OCI-LY7 (cell line): ENCODE measurements around the gene IL11. TPM values are rescaled to one million over a fixed set of nuclear protein-coding genes. Genes with fewer than 3 reads are reported as not detected.

Source experiments
- BruUV-seq: library from RNA; stranded (reverse); fragments of 400-500 nt; replicated peaks from 2 replicates; lab custom pipeline; 2021; lab: Mats Ljungman, UMichigan
- CTCF ChIA-PET: fragments of 300-600 bp; sonication (Branson Sonifier 250); formaldehyde crosslinking; loops from one replicate; lab custom pipeline; 2022; ENCODE audit warnings: antibody characterized with exemption; ENCODE audit not compliant: unreplicated experiment; lab: Charles Lee
- POLR2A ChIA-PET: fragments of 300-600 bp; sonication (Branson Sonifier 250); formaldehyde crosslinking; loops from one replicate; lab custom pipeline; 2022; ENCODE audit warnings: antibody characterized with exemption; lab: Charles Lee
- DNase-seq: peaks from one replicate; pipeline ENCODE4 v3.0.0-alpha.2; 2015; ENCODE audit warnings: low spot score
- H2AFZ ChIP-seq: fragments of 200-600 bp; sonication (generic), shearing (Covaris generic); 2 replicates; pipeline ENCODE4 v1.6.1; 2014; ENCODE audit warnings: mild to moderate bottlenecking, antibody characterized with exemption, low read length, moderate library complexity
- H3K27ac ChIP-seq: fragments of 200-600 bp; sonication (generic); 2 replicates; pipeline ENCODE4 v1.5.1; 2014; ENCODE audit warnings: mixed run types, low read depth, mild to moderate bottlenecking, moderate library complexity, low read length, inconsistent platforms; ENCODE audit not compliant: poor library complexity, severe bottlenecking
- H3K36me3 ChIP-seq: fragments of 200-600 bp; sonication (generic); 2 replicates; pipeline ENCODE4 v1.6.1; 2014; ENCODE audit warnings: mild to moderate bottlenecking, antibody characterized with exemption, low read length, moderate library complexity, mixed read lengths; ENCODE audit not compliant: insufficient read depth
- H3K4me1 ChIP-seq: fragments of 200-600 bp; sonication (generic); 2 replicates; pipeline ENCODE4 v1.5.1; 2014; ENCODE audit warnings: mild to moderate bottlenecking, low read length; ENCODE audit not compliant: insufficient read depth, poor library complexity, severe bottlenecking
- H3K4me2 ChIP-seq: fragments of 200-600 bp; sonication (generic); 2 replicates; pipeline ENCODE4 v1.6.1; 2014; ENCODE audit warnings: mild to moderate bottlenecking, low read length
- H3K4me3 ChIP-seq: fragments of 200-600 bp; sonication (generic); 2 replicates; pipeline ENCODE4 v1.5.1; 2014; ENCODE audit warnings: mild to moderate bottlenecking, low read depth, low read length; ENCODE audit not compliant: poor library complexity, severe bottlenecking
- H3K79me2 ChIP-seq: fragments of 200-600 bp; sonication (generic); 2 replicates; pipeline ENCODE4 v1.6.1; 2016; ENCODE audit warnings: low read depth, mild to moderate bottlenecking, low read length, moderate library complexity, mixed read lengths; ENCODE audit not compliant: insufficient read depth
- H3K9me2 ChIP-seq: fragments of 200-600 bp; sonication (generic); 2 replicates; pipeline ENCODE4 v1.6.1; 2016; ENCODE audit warnings: mild to moderate bottlenecking, low read length, mixed read lengths; ENCODE audit not compliant: insufficient read depth
- H3K9me3 ChIP-seq: fragments of 200-600 bp; sonication (generic); 2 replicates; pipeline ENCODE4 v1.6.1; 2014; ENCODE audit warnings: mild to moderate bottlenecking, mixed run types, low read length, mixed read lengths
- H4K20me1 ChIP-seq: fragments of 200-600 bp; sonication (generic); 2 replicates; pipeline ENCODE4 v1.6.1; 2014; ENCODE audit warnings: mild to moderate bottlenecking, antibody characterized with exemption, low read length, moderate library complexity, mixed read lengths; ENCODE audit not compliant: insufficient read depth
- EZH2phosphoT487 ChIP-seq: fragments of 200-600 bp; sonication (generic); IDR thresholded peaks from 2 replicates; pipeline ENCODE4 v1.6.1; 2018; ENCODE audit warnings: low read depth, borderline replicate concordance, mild to moderate bottlenecking, mixed run types, antibody characterized with exemption, low read length, moderate library complexity, mixed read lengths
- intact Hi-C: fragments of 100-400 bp; cut with micrococcal nuclease; formaldehyde crosslinking; loops from one replicate; pipeline ENCODE4 v1.10.0; 2022; ENCODE audit not compliant: unreplicated experiment
- total RNA-seq, 2 experiments: library from RNA; depleted of rRNA in 1 of 2; stranded (reverse); fragments of >200 nt in 1 of 2; shearing (Covaris generic) in 1 of 2; gene quantifications; 2 replicates each; pipeline ENCODE4 v1.2.3, GENCODE V29; 2014 to 2022
- TF ChIP-seq, protein P1 (sequence below): fragments of 200-600 bp; sonication (generic); conservative IDR thresholded peaks from 2 replicates; pipeline ENCODE4 v1.5.1; 2014; ENCODE audit warnings: mild to moderate bottlenecking, antibody characterized with exemption, low read length, moderate library complexity, mixed read lengths

Gene IL11
- total RNA-seq, 2 experiments from 2014 or later, result 0.32 to 0.46 TPM

DNA sequence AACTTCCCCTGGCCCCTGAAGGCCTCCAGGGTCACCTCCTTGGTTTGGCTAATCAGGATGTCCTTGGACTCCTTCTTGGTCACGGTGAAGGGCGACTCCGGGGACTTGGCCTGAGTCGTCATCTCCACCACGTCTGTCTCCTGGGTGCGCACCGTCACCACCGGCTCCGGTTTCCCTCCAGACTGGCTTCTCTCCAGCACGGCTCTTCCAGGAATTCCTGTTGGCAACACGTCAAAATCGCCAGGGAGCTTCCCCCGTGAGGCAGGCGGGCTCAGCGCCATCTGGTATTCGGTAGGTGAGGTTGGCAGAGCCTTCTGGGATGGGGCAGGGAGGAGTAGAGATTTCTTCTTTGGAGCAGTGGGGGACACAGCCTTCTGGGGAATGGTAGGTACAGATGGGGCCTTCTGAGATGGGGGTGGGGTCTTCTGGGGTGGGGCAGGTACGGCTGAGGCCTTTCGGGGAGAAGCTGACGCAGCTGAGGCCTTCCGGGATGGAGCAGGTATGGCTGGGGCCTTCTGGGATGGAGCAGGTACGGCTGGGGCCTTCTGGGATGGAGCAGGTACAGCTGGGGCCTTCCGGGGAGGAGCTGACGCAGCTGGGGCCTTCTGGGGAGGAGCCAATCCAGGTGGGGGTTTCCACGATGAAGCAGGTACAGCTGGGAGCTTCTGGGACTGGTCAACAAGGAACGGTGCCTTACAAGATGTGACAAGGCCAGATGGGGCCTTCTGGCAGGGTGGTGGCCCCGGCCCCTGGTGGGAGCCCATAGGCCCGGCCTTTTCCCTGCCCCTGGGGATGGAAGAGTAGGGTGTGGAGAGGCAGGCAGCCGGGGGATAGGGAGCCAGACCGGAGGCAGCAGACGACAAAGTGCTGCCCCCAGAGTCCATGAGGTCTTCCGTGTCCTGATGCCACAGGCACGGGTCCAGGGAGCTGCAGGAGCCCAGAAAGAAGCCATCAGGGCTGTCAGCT, 11.0 kb downstream of the IL11 start:
- no peak overlapping the region for H2AFZ ChIP-seq
- H3K27ac ChIP-seq, result no peak overlapping the region
- no peak overlapping the region for H3K4me3 ChIP-seq
- POLR2A ChIA-PET, result no interaction called here
- TF ChIP-seq, protein P1, sequence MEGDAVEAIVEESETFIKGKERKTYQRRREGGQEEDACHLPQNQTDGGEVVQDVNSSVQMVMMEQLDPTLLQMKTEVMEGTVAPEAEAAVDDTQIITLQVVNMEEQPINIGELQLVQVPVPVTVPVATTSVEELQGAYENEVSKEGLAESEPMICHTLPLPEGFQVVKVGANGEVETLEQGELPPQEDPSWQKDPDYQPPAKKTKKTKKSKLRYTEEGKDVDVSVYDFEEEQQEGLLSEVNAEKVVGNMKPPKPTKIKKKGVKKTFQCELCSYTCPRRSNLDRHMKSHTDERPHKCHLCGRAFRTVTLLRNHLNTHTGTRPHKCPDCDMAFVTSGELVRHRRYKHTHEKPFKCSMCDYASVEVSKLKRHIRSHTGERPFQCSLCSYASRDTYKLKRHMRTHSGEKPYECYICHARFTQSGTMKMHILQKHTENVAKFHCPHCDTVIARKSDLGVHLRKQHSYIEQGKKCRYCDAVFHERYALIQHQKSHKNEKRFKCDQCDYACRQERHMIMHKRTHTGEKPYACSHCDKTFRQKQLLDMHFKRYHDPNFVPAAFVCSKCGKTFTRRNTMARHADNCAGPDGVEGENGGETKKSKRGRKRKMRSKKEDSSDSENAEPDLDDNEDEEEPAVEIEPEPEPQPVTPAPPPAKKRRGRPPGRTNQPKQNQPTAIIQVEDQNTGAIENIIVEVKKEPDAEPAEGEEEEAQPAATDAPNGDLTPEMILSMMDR, result no peak
- no peak for TF ChIP-seq EZH2phosphoT487
- no peaks in the 10 kb centered on the region for H3K9me3 ChIP-seq
- no peaks in the 10 kb centered on the region for H3K9me2 ChIP-seq
- H3K4me1 ChIP-seq, result peaks cover 5% of the 10 kb centered on the region
- intact Hi-C loops, result no loop called here
- H3K4me2 ChIP-seq, result no peak overlapping the region
- BruUV-seq, result no TSS peak
- no peak for DNase-seq
- no peaks in the 10 kb centered on the region for H4K20me1 ChIP-seq
- H3K79me2 ChIP-seq, result no peaks in the 10 kb centered on the region
- H3K36me3 ChIP-seq, result no peaks in the 10 kb centered on the region
- CTCF ChIA-PET, result no interaction called here

DNA sequence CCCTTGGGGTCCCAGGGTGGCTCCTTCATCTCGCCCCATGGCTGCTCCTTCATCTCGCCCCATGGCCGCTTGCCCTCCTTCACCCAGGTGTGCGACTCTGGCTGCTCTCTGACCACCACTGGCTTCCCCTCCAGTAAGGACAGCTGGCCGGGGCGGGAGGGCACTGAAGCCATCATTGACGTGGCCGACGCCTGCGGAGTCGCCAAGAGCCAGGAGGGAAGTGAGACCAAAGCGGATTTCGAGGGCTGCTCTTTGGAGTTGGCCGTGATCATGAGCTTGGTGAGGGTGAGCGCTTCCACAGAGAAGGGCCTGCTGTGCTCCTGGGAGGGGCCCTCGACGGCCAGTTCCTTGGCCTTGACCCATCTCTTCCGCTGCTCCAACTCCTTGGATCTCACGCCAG, 11.8 kb downstream of the IL11 start:
- no TSS peak for BruUV-seq
- H3K9me3 ChIP-seq, result no peaks in the 10 kb centered on the region
- H4K20me1 ChIP-seq, result no peaks in the 10 kb centered on the region
- CTCF ChIA-PET, result no interaction called here
- no peaks in the 10 kb centered on the region for H3K36me3 ChIP-seq
- H3K4me1 ChIP-seq, result peaks cover 9% of the 10 kb centered on the region
- H3K27ac ChIP-seq, result no peak overlapping the region
- no peak overlapping the region for H2AFZ ChIP-seq
- intact Hi-C loops, result no loop called here
- H3K79me2 ChIP-seq, result no peaks in the 10 kb centered on the region
- POLR2A ChIA-PET, result no interaction called here
- H3K9me2 ChIP-seq, result no peaks in the 10 kb centered on the region
- no peak overlapping the region for H3K4me2 ChIP-seq
- DNase-seq, result no peak
- H3K4me3 ChIP-seq, result no peak overlapping the region
- TF ChIP-seq EZH2phosphoT487, result no peak

DNA sequence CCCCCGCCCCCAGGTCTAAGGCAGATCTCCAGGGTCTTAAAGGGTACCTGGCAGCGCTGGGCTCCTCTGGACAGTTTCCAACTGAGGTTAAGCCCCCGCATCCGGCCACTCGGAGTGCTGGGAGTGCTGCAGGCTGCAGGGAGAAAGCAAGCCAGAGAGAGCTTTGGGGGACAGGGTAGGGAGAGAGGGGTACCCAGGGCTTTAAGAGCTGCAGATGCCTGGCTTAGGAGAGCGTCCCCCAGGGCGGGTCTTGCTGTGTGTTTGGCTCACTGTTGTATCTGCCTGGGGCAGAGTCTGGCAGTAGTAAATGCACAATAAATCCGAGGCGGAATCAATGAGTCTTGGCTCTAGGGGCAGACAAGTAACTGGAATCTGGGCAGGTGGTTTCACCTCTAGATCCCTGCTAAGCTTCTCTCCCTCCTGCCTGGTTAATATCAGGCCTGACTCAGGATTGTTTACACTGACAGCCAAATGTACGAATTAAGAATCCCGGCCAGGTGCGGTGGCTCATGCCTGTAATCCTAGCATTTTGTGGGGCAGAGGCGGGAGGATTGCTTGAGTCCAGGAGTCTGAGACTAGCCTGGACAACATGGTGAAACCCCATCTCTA, 14.9 kb downstream of the IL11 start:
- Histone ChIP-seq H3K4me2 (no peak overlapping the region), H3K36me3 (no peaks in the 10 kb centered on the region), H4K20me1 (no peaks in the 10 kb centered on the region), H3K9me3 (no peaks in the 10 kb centered on the region), H3K27ac (no peak overlapping the region), H3K9me2 (no peaks in the 10 kb centered on the region), H3K4me1 (peaks cover 12% of the 10 kb centered on the region), H3K4me3 (no peak overlapping the region), H3K79me2 (no peaks in the 10 kb centered on the region), H2AFZ (no peak overlapping the region)
- no peak for TF ChIP-seq EZH2phosphoT487
- TF ChIP-seq, protein P1, result no peak
- POLR2A ChIA-PET, result interaction anchor here (0.6 kb wide), 1 partner anchor 54 kb away, joined by 5 read pairs; no protein-coding TSS in a partner anchor
- intact Hi-C loops, result no loop called here
- BruUV-seq, result no TSS peak
- CTCF ChIA-PET, result interaction anchor here (1.1 kb wide), 1 partner anchor 33 kb away, joined by 3 read pairs; no protein-coding TSS in a partner anchor
- DNase-seq, result no peak
